GM12878 (cell line): ENCODE measurements around the gene CHMP6. TPM values are rescaled to one million over a fixed set of nuclear protein-coding genes. Genes with fewer than 3 reads are reported as not detected.

Experiments
- ATAC-seq: fragments of 200-7000 bp; cut with Tn5 transposase; 3 replicates; pipeline ENCODE4 v1.9.1; 2020; ENCODE audit warnings: mild to moderate bottlenecking, moderate library complexity
- BruUV-seq: library from RNA; stranded (reverse); fragments of 400-500 nt; replicated peaks from 2 replicates; lab custom pipeline; 2021; lab: Mats Ljungman, UMichigan
- CTCF ChIA-PET: fragments of 300-600 bp; sonication (Branson Sonifier 250); formaldehyde crosslinking; extraction: SDS; loops from one replicate; lab custom pipeline; 2021; ENCODE audit warnings: inconsistent platforms; lab: Yijun Ruan, JAX
- POLR2A ChIA-PET: fragments of 350-600 bp; formaldehyde crosslinking; extraction: SDS; loops from one replicate; lab custom pipeline; 2021; ENCODE audit warnings: inconsistent platforms; lab: Charles Lee
- RAD21 ChIA-PET: fragments of 300-600 bp; sonication (Branson Sonifier 250); formaldehyde crosslinking; loops from one replicate; lab custom pipeline; 2023; ENCODE audit warnings: antibody characterized with exemption; ENCODE audit not compliant: unreplicated experiment; lab: Charles Lee
- SMC1A ChIA-PET: fragments of 300-600 bp; sonication (Branson Sonifier 250); formaldehyde crosslinking; loops from one replicate; lab custom pipeline; 2023; ENCODE audit not compliant: unreplicated experiment, uncharacterized antibody; lab: Charles Lee
- DNase-seq: peaks from one replicate; pipeline ENCODE4 v3.0.0-alpha.2; 2011; ENCODE audit warnings: low read depth, low spot score
- FAIRE-seq: peaks from 3 replicates; lab custom pipeline; 2011; peaks lifted over from hg19 to GRCh38; lab: Jason Lieb, UNC
- H2AFZ ChIP-seq: 2 replicates; pipeline ENCODE4 v1.6.0; 2011; ENCODE audit warnings: low read depth, low read length, control low read depth; ENCODE audit not compliant: control insufficient read depth
- H3K27ac ChIP-seq: 2 replicates; pipeline ENCODE4 v1.5.1; 2011; ENCODE audit warnings: control low read depth; ENCODE audit not compliant: control insufficient read depth, insufficient read depth
- H3K27me3 ChIP-seq, 2 experiments: replicated peaks in 1 of 2; 2 replicates each; pipeline versions ENCODE4 v1.6.0 to v1.6.1; 2011; ENCODE audit warnings: low read length in 1 of 2; ENCODE audit not compliant: control insufficient read depth in 2 of 2, insufficient read depth in 2 of 2
- H3K36me3 ChIP-seq, 2 experiments: 2 replicates each; pipeline ENCODE4 v1.5.1; 2011; ENCODE audit warnings: low read length in 1 of 2; ENCODE audit not compliant: control insufficient read depth in 2 of 2, insufficient read depth in 2 of 2
- H3K4me1 ChIP-seq: 2 replicates; pipeline ENCODE4 v1.6.1; 2011; ENCODE audit warnings: mild to moderate bottlenecking, low read length, moderate library complexity, mixed read lengths; ENCODE audit not compliant: control insufficient read depth, insufficient read depth
- H3K4me2 ChIP-seq: 2 replicates; pipeline ENCODE4 v1.6.0; 2011; ENCODE audit warnings: control low read depth; ENCODE audit not compliant: control insufficient read depth, insufficient read depth
- H3K4me3 ChIP-seq: fragments of 200-600 bp; sonication (generic); 2 replicates; pipeline ENCODE4 v1.5.1; 2016
- H3K79me2 ChIP-seq: 2 replicates; pipeline ENCODE4 v1.6.0; 2011; ENCODE audit warnings: low read length; ENCODE audit not compliant: control insufficient read depth, insufficient read depth
- H3K9ac ChIP-seq: 2 replicates; pipeline ENCODE4 v1.8.0; 2011; ENCODE audit warnings: low read length, control low read depth, mixed read lengths; ENCODE audit not compliant: control insufficient read depth, insufficient read depth
- H3K9me3 ChIP-seq: replicated peaks from 3 replicates; pipeline ENCODE4 v1.5.1; 2011; ENCODE audit warnings: mild to moderate bottlenecking, low read length; ENCODE audit not compliant: control insufficient read depth, insufficient read depth
- H4K20me1 ChIP-seq: 2 replicates; pipeline ENCODE4 v1.6.0; 2011; ENCODE audit not compliant: control insufficient read depth, insufficient read depth
- CBX3 ChIP-seq: fragments of 200-600 bp; sonication (generic); IDR thresholded peaks from 2 replicates; pipeline ENCODE4 v1.6.1; 2016; ENCODE audit warnings: low read depth, borderline replicate concordance
- CREB1 ChIP-seq: IDR thresholded peaks from 2 replicates; pipeline ENCODE4 v1.6.1; 2012; ENCODE audit warnings: low read depth, mild to moderate bottlenecking, inconsistent platforms
- NBN ChIP-seq: fragments of 450-650 bp; IDR thresholded peaks from 2 replicates; pipeline ENCODE4 v1.6.1; 2016
- PML ChIP-seq: IDR thresholded peaks from 2 replicates; pipeline ENCODE4 v1.6.1; 2012; ENCODE audit warnings: low read length, inconsistent platforms
- RELA ChIP-seq: fragments of 450-650 bp; IDR thresholded peaks from 2 replicates; pipeline ENCODE4 v1.8.0; 2014; ENCODE audit warnings: borderline replicate concordance; ENCODE audit not compliant: partially characterized antibody
- SUZ12 ChIP-seq: fragments of 200-600 bp; sonication (generic); IDR thresholded peaks from one replicate; pipeline ENCODE4 v1.6.1; 2018; ENCODE audit warnings: antibody characterized with exemption, mild to moderate bottlenecking; ENCODE audit not compliant: unreplicated experiment
- TAF1 ChIP-seq: IDR thresholded peaks from 2 replicates; pipeline ENCODE4 v1.6.1; 2011; ENCODE audit warnings: mild to moderate bottlenecking, low read depth, low read length, borderline replicate concordance
- ZBTB11 ChIP-seq: fragments of 450-650 bp; formaldehyde crosslinking; IDR thresholded peaks from 2 replicates; pipeline ENCODE4 v1.5.0; 2022; ENCODE audit warnings: mild to moderate bottlenecking, missing genetic modification characterization
- WGBS: methylation state at CpG from one replicate; pipeline ENCODE4 v1.1.6; 2016; ENCODE audit warnings: low lambda C conversion rate; ENCODE audit not compliant: insufficient replicate concordance, insufficient coverage; ENCODE audit errors: missing lambda C conversion rate; 5-methylcytosine and 5-hydroxymethylcytosine counted together
- in situ Hi-C: fragments of 300-500 bp; cut with MboI; formaldehyde crosslinking; loops from 9 replicates; pipeline ENCODE4 v1.14.3; 2018; ENCODE audit warnings: mixed read lengths
- intact Hi-C: fragments of 100-400 bp; cut with micrococcal nuclease; formaldehyde crosslinking; loops from one replicate; pipeline ENCODE4 v1.14.2; 2022; ENCODE audit not compliant: unreplicated experiment
- polyA plus RNA-seq, 11 experiments: library from polyadenylated mRNA; depleted of rRNA in 4 of 11; unstranded in 6 of 11; stranded (reverse) in 5 of 11; fragments of >200 nt; fragmentation: Nextera tagmentation in 4 of 11; fragmentation: Illumina TruSeq in 1 of 11; extraction: Ambion mirVana in 4 of 11; extraction: Trizol in 1 of 11; gene quantifications; 1 replicate in 1 of 11; 2 replicates in 10 of 11; pipeline versions ENCODE4 v1.2.1 to v1.2.3, GENCODE V29; 2011 to 2016; ENCODE audit warnings: inconsistent platforms in 2 of 11, missing spikeins in 2 of 11, low read depth in 1 of 11
- total RNA-seq, 4 experiments: library from RNA; depleted of rRNA in 3 of 4; stranded (reverse); fragments of >200 nt in 3 of 4; fragmentation: Illumina TruSeq in 1 of 4; extraction: Trizol in 1 of 4; gene quantifications; 2 replicates each; pipeline versions ENCODE4 v1.2.1 to v1.2.3, GENCODE V29; 2013 to 2021

The CHMP6 gene
- total and polyA plus RNA-seq, 10 of the 15 experiments (the other 5 are each of a cell fraction or from before 2014, with no cell fraction given) = 0.21 to 37.9 (median 14.7) TPM

GRCh38 chr17:81020443-81020766, 28.8 kb downstream of the CHMP6 start:
- Histone ChIP-seq H3K27ac (no peak overlapping the region), H3K4me3 (no peak overlapping the region), H3K79me2 (no peaks in the 10 kb centered on the region), H4K20me1 (no peaks in the 10 kb centered on the region), H3K9ac (no peak overlapping the region), H3K9me3 (no peaks in the 10 kb centered on the region; the same call in 2 of the 3 replicates), H3K27me3 (peaks cover 0 to 2% of the 10 kb centered on the region in 2 experiments; a peak in 1 of 4 replicates), H3K36me3 (no peaks in the 10 kb centered on the region), H3K4me1 (no peaks in the 10 kb centered on the region), H3K4me2 (no peak overlapping the region), H2AFZ (no peak overlapping the region)
- ChIA-PET POLR2A (no interaction called here), RAD21 (no interaction called here), SMC1A (no interaction called here), CTCF (no interaction called here)
- WGBS = 63% methylated on average over 10 of the region's 11 CpGs
- FAIRE-seq (no peak), DNase-seq (no peak), ATAC-seq (no peak)
- no peak for TF ChIP-seq TAF1
- no peak for TF ChIP-seq CBX3
- TF ChIP-seq CREB1 = no peak
- TF ChIP-seq RELA = no peak
- no peak for TF ChIP-seq ZBTB11
- no peak for TF ChIP-seq NBN
- TF ChIP-seq PML = no peak
- TF ChIP-seq SUZ12 = no peak
- BruUV-seq = no TSS peak
- in situ Hi-C loops = loop anchor here (10.0 to 25.0 kb wide), 2 partner anchors 74 to 217 kb away; partner anchors contain the start of genes NDUFAF8 and TEPSIN
- intact Hi-C loops = no loop called here
